Measurements from ENCODE around the gene ADAMTS13.

DNA sequence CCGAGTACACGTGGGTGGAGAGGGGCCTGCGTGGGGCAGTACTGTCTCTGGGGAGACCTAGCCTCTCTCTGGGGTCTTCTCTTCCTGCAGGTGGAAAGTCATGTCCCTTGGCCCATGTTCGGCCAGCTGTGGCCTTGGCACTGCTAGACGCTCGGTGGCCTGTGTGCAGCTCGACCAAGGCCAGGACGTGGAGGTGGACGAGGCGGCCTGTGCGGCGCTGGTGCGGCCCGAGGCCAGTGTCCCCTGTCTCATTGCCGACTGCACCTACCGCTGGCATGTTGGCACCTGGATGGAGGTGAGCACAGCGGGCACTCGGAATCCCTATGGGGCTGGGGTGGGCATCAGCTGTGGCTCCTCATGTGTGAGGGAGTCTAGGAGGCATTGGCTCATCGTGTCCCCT, 32.2 kb downstream of the ADAMTS13 start:
- TF ChIP-seq, protein P1, sequence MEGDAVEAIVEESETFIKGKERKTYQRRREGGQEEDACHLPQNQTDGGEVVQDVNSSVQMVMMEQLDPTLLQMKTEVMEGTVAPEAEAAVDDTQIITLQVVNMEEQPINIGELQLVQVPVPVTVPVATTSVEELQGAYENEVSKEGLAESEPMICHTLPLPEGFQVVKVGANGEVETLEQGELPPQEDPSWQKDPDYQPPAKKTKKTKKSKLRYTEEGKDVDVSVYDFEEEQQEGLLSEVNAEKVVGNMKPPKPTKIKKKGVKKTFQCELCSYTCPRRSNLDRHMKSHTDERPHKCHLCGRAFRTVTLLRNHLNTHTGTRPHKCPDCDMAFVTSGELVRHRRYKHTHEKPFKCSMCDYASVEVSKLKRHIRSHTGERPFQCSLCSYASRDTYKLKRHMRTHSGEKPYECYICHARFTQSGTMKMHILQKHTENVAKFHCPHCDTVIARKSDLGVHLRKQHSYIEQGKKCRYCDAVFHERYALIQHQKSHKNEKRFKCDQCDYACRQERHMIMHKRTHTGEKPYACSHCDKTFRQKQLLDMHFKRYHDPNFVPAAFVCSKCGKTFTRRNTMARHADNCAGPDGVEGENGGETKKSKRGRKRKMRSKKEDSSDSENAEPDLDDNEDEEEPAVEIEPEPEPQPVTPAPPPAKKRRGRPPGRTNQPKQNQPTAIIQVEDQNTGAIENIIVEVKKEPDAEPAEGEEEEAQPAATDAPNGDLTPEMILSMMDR (IDR thresholded peaks at IDR 0.05), result no peak
- TF ChIP-seq POLR2A (IDR thresholded peaks at IDR 0.05), result no peak
